Right forelimb (tissue), 1 donor: ENCODE measurements around the gene ACTR3.

Experiments used
- DNase-seq: peaks from one replicate; pipeline ENCODE4 v3.0.0-alpha.2; 2018

ACTR3 gene

DNA sequence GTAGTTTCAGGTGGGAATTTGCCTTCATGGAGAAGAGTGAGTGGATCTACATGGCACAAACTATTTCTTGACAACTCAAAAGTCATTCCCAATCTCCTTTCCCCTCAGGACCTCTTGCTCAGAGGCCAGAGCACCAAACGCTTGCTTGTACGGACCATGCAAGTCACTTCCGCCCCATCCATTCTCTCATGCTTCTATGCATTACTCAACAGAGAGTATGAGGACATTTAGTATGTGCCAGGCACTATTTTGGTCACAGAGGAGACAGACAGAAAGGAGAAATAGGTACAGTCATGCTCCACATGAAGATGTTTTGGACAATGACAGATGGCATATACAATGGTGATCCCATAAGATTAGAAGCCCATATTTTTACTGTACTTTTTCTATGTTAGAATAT, 117.5 kb downstream of the ACTR3 start:
- no peak for DNase-seq

DNA sequence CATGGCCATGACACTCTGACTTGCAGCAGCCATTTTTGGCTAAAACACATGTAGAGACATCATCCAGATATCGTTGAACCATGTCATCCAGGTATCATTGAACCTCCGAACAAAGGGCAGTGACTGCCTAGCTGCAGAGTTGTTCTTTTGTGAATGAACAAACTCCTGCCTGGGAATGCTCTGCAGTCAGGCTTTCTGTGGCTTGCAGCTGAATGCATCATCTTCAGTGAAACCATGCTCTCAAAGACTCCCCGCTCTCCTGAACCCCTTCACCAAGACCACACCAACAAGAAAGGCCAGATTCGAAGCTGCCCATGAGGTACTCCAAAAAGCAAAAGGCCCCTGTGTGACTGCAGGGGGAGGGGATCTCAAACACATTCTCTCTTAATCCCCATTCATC, 118.8 kb downstream of the ACTR3 start:
- no peak for DNase-seq

DNA sequence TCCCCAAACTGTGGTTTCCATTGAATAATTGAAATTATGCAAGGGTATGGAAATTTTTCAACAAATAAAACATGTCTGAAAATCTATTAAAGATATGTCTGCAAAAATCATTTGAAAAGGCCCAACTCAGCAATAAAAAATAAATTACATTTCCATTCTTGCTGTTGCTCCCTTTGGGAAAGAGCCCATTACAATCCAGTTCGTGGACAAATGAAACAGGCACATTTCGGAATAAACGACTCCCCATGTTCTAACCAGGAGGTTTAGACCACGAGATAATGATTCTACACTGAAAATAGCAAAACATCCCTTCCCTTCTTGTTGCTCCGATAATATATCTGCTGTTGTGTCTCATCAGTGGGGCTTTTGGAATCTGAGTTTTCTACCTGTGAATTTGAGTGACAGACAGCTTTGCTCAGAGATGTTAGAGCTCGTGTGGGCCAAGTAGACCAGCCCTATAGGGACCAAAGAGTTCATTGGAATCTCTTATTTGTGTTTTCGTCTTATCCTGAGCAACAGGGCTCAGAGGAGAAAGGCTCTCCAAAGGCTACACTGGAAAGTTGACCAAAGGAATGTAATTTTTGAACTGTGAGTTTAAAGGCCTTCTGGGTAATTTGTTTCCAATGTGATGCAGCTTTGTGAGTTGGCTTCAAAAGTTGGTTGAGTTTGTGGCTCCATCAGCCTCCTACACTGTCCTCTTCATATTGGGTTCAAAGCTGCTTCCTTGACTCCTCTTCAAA, 119.5 kb downstream of the ACTR3 start:
- no peak for DNase-seq

DNA sequence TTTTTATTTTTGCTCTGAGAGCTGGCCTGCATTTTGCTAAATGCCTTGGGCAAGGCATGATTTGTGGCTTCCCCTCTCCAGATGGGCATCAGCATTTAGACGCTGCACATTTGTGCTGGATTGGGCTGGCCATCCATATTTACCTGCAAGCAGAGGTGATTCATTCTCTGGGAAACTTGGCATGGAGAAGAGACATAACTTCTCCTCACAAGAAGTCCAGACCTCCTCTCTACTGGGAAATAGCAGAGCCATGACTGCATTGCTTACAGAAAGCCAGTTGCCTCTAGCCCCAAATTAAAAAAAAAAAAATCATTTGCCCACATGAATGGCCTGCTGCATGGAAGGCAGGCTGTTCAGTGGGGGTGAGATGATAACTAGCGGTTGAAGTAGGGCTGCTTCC, 120.1 kb downstream of the ACTR3 start:
- DNase-seq, result no peak

DNA sequence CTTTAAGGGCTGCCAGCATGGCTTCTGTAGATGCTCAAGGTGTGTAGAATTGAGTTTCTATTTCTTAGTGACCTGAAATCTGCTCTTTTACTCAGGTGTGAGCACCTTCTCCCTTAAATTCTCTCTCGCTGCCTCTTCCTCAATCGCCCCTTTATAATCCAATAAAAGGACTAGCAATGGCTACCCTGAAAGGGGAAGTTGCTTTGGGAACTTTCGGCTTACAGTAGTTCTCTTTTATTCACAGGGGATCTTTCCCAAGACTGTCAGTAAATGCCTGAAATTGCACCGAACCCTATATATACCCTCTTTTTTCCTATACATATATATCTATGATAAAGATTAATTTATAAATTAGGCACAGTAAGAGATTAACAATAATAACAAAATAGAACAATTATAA, 121.8 kb downstream of the ACTR3 start:
- DNase-seq, result no peak
